AG09309 (cell line): ENCODE results near the gene SSNA1.

Source experiments
- DNase-seq: peaks from one replicate; pipeline ENCODE4 v3.0.0-alpha.2; 2010; ENCODE audit warnings: low read depth
- H3K4me3 ChIP-seq: 2 replicates; pipeline ENCODE4 v1.5.1; 2011; ENCODE audit warnings: mild to moderate bottlenecking, low read depth, low read length, moderate library complexity; ENCODE audit not compliant: control insufficient read depth
- TF ChIP-seq, protein P1 (sequence below): IDR thresholded peaks from 2 replicates; pipeline ENCODE4 v1.5.1; 2011; ENCODE audit warnings: mild to moderate bottlenecking, low read depth, low read length, inconsistent platforms; ENCODE audit not compliant: insufficient read depth, control insufficient read depth; ENCODE audit errors: missing control alignments

Gene SSNA1

DNA sequence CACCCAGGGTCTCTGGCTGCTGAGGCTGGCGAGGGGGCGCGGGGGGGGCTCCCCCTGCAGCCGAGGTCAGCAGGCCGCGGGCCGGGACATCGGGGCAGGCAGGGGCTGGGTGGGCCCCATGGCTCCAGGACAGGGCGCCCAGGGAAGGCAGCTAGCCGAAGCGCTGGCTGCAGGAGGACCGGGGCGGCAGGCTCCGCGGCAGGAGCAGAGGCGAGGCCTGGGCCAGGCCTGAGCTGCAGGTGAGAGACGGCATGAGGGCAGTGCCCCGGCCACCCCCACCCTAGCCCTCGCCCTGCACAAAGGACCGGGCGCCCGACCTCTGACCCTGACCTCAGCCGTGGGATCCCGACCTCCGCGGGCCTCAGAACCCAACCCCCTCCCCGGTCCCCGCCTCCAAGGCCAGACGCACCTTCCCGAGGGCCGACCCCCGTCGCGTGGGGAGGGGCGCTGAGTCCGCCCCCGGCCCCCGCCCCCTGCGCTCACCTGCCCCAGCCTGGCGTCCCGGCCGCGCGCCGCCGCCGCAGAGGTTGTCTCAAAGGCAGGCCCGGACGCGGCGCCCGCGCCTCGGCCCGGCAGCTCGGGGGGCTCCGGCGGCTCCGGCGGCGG is 33.1 kb downstream of the SSNA1 start:
- TF ChIP-seq, protein P1, sequence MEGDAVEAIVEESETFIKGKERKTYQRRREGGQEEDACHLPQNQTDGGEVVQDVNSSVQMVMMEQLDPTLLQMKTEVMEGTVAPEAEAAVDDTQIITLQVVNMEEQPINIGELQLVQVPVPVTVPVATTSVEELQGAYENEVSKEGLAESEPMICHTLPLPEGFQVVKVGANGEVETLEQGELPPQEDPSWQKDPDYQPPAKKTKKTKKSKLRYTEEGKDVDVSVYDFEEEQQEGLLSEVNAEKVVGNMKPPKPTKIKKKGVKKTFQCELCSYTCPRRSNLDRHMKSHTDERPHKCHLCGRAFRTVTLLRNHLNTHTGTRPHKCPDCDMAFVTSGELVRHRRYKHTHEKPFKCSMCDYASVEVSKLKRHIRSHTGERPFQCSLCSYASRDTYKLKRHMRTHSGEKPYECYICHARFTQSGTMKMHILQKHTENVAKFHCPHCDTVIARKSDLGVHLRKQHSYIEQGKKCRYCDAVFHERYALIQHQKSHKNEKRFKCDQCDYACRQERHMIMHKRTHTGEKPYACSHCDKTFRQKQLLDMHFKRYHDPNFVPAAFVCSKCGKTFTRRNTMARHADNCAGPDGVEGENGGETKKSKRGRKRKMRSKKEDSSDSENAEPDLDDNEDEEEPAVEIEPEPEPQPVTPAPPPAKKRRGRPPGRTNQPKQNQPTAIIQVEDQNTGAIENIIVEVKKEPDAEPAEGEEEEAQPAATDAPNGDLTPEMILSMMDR: no peak
- peak overlapping the region; percentile 29 for H3K4me3 ChIP-seq
- DNase-seq: no peak

DNA sequence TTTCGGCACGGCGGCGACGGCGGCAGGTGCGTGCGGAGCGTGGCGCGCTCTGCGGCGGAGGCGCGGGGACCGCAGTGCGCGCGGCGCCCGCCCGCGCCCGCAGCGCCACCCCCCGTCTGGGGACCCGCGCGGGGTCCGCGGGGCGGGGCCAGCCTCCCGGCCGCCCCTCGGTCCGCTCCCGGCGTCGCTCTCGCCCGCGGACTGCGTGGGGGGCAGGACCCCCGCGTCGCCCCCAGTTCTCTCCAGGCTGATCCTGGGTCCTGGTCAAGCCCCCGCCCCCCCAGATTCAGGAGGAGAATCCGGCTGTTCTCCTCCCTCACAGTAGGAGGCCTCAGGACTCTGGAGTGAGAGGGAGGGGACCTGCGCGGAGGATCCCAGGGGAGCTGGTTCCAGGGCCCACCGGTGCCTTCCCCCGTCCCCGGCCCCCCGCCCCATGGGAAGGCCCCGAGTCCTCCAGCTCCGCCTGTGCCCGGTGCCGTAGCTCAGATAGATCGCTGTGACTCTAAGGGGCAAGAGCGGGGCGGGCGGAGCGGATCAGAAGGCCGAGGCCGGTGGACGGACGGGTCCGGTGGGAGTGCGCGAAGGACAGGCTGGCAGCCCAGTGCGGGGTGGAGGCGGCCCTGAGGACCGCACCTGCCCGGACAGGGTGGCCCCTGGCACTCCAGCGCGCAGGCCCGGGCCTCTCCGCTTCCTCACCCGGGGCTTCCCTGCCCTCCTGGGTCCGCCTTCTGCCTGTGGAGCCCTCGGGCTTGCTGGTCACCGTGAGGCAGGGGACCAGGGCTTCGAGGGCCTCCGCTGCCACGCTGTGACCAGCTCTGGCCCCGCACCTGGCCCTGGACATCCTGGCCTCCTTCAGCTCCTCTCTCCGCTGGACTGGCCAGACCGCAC is 34.0 kb downstream of the SSNA1 start, which contains the start of gene RNF208:
RNF208 (minus strand) TSS at position 51 of the 888 bp plus-strand sequence. CDS start 1,028 bp downstream, outside the sequence.
- DNase-seq: no peak
- TF ChIP-seq, protein P1: no peak
- peak within 1 kb of the TSS; percentile 91 for H3K4me3 ChIP-seq

DNA sequence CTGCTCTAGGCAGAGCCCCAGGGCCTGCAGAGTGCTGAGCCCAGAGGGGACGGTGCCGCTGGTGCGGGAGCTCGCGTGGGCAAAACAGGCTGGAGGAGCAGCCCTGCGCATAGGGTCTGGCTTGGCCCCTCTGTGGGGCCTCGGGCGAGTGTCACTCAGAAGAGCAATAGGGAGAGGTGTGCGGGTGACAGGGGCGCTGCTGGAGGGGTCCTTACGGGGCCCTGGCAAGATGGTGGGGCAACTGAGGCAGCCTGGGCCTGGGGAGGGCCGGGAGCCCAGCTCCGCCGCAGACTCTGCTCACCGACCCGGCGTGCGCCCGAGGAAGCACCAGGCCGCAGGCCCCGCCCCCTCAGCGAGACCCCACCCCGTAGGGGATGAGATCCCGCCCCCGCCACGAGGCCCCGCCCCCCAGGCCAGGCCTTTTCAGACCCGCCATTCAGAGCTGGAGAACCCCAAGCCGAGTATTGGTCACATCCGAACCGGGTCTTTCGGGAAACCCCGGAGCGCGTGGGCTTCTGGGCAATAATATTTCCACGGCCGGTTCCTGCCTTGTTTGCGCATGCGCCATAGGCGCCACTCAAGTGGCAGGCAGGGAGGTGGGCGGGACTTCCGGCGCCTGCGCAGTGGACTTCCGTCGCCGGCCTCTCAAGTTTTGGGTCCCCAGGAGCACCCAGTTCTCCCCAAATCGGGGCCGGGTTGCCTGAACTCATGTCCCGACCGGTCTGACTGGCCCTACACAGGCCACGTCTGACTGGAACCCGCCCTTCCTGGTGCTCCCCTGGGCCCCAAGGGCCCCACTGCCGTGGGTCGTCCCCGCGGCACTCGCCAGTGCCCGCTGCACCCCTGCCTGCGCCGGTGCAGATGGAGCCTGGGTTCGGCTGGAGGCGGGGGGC is 34.8 kb downstream of the SSNA1 start:
- H3K4me3 ChIP-seq: peak overlapping the region; percentile 91
- peak; percentile 91 for DNase-seq
- TF ChIP-seq, protein P1: no peak

DNA sequence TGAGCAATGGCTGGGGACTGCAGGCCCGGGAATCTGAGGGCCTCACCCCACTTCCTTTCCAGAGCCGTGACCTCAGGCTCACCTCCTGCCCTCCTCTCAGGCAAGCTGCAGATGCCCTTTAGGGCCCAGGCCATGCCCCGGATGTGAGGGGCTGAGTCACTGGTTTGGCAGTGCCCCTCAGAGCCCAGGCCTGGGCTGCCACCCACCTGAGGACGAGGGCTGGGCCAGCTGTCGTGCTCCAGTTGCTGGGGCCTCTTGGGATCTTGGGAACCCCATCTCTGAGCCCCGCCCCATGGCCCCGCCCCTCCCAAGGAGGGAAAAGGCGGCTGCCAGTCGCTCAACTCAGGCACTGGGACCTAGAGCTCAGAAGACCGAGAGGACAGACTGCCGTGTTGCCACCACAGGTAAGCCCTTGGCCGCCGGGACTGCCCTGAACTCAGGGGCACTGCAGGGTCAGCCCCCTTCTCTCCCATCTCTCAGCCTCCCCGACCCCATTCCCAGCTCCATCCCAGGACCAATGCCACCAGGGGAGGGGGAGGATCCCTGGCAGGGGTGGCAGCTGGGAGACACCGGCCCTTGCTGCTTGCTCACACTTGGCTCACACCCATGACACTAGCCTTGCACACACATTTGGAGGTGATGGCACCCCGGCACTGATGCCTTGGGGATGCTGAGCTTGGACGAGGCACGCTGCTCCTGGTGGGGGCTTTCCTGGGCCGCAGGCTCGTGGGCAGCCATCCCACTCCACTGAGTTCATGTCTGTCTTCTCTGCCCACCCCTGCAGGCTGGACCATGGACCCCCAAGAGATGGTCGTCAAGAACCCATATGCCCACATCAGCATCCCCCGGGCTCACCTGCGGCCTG is 36.6 kb downstream of the SSNA1 start, which contains the start of gene CYSRT1:
CYSRT1 (plus strand) TSS at position 345 of the 865 bp plus-strand sequence; CDS start at position 793, 448 bp downstream.
- no peak for DNase-seq
- TF ChIP-seq, protein P1: no peak
- peak within 1 kb of the TSS; percentile 91 for H3K4me3 ChIP-seq

DNA sequence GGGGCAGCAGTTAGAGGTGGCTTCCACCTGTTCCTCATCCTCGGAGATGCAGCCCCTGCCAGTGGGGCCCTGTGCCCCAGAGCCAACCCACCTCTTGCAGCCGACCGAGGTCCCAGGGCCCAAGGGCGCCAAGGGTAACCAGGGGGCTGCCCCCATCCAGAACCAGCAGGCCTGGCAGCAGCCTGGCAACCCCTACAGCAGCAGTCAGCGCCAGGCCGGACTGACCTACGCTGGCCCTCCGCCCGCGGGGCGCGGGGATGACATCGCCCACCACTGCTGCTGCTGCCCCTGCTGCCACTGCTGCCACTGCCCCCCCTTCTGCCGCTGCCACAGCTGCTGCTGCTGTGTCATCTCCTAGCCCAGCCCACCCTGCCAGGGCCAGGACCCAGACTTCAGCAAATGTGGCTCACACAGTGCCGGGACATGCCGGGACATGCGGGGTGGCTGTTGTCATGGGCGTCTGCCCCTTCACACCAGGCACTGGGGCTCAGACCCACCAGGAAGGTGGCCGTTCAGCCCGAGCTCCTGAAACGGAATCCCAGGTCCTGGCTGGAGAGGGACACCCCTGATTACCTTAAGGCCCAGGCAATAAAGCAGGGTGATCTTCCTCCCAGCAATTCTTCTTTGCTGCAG is 37.3 kb downstream of the SSNA1 start:
- no peak overlapping the region for H3K4me3 ChIP-seq
- no peak for DNase-seq
- TF ChIP-seq, protein P1: no peak
